Stimulated activated CD4-positive, alpha-beta T cell treated with anti-CD3 and anti-CD28 coated beads, TNF-alpha, amount 100 ng/mL, for 24 hours (primary cell): ENCODE measurements around the gene MIOX.
A peak's percentile ranks its signal among the peaks of the same experiment; 100 is the strongest.
"Not testable (repeated sequence)": the region's sequence is repeated elsewhere in the genome, so short reads cannot be mapped to it uniquely, and the experiment has no call there.

ENCODE experiments used
- DNase-seq, 3 experiments: peaks; one replicate each; pipeline ENCODE4 v3.0.0-alpha.2; 2020; ENCODE audit warnings: low read depth in 3 of 3

MIOX gene

GRCh38 chr22:50529416-50529896, 42.8 kb downstream of the MIOX start:
- DNase-seq = no peak

GRCh38 chr22:50529897-50530579, 43.4 kb downstream of the MIOX start, which contains the start of gene TYMP:
TSS of gene TYMP (minus strand) at chr22:50530012. CDS start at chr22:50529709, 303 bp downstream.
- DNase-seq = peak in 2 of 3 experiments; percentile 40 to 71

GRCh38 chr22:50530580-50530876, 43.9 kb downstream of the MIOX start:
- no peak for DNase-seq

- peak; percentile 66 to 83 (median 67) for DNase-seq
These were observed 44.4 kb downstream of the MIOX start for GRCh38 chr22:50530877-50531545.

GRCh38 chr22:50531546-50531961, 44.9 kb downstream of the MIOX start:
- DNase-seq = peak in 2 of 3 experiments; percentile 51 to 72

- DNase-seq = no peak
These were observed 45.5 kb downstream of the MIOX start for GRCh38 chr22:50531962-50532674.

- no peak for DNase-seq
These were observed 46.5 kb downstream of the MIOX start for GRCh38 chr22:50532824-50533796.

- not testable (repeated sequence) for DNase-seq
These were observed 47.4 kb downstream of the MIOX start for GRCh38 chr22:50533856-50534711.

GRCh38 chr22:50535113-50535512, 48.5 kb downstream of the MIOX start:
- no peak for DNase-seq

- no peak for DNase-seq
These were observed 49.6 kb downstream of the MIOX start for GRCh38 chr22:50536226-50536625.

GRCh38 chr22:50537765-50538164, 51.1 kb downstream of the MIOX start:
- DNase-seq = no peak
